Measurements from ENCODE around the gene TSPYL2.

TSPYL2 gene

DNA sequence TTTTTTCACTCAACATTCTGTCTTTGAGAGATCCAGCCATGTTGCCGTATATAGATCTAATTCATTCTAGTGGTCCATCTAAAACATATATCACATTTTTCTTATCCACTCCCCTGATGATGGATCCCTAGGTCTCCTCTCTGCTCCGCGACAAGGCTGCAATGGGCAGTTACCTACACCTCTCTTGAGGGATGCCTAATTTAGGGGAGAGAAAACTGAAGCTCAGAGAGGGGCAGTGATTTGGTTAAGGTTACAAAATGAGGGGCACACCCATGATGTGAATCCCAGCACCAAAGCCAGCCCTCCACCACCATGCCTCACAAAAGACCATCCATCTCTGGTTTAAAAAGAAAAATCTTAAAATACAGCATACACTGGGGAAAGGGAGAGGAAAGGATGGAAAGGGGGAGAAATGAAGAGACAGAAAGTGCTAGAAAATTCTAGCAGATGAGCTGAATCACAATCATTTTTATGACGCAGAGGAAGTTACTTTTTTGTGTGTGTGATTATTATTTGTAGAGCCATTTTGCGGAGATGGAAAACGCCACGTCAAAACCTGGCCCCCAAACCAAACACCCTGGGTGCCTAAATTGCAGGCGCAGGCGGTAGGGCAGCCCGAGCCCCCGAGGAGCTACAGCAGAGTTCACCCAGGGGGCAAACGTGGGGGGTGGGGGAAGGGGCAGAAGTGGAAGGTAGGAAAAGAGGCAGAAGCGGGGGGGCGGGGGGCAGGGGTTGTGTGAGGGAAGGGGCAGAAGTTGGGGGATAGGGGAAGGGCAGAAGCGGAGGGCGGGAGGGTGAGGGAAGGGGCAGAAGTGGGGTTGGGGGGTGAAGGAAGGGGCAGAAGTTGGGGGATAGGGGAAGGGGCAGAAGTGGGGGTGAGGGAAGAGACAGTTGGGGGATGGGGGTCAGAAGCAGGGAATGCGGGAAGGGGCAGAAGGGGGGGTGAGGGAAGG lies 1.3 kb upstream of the TSPYL2 start:
- no peak for DNase-seq

- DNase-seq: peak; percentile 41
Observed at GRCh38 chrX:53082773-53083616, 828 bp downstream of the TSPYL2 start.

DNA sequence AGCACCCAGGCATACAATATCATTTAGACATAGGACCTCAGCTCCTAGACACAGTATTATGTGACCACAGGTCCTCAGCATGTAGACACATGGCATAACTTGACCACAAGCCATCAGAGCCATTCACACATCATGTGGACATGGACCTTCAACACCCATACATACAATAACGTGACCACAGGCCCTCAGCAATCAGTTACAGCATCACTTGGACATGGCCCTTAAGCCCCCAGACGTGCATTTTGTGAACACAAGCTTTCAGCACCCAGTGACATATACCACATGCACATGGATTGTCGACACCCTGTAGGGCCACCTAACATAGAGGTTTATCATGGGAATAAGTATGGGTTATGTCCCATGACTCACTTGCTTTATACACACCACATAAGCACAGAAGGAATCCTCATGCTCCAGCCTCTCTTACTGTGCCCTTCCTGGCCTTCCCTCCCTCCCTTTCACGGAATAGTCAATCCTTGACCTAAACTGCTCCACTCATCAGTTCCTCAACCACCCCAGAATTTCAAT lies 1.9 kb downstream of the TSPYL2 start:
- no peak for DNase-seq

DNA sequence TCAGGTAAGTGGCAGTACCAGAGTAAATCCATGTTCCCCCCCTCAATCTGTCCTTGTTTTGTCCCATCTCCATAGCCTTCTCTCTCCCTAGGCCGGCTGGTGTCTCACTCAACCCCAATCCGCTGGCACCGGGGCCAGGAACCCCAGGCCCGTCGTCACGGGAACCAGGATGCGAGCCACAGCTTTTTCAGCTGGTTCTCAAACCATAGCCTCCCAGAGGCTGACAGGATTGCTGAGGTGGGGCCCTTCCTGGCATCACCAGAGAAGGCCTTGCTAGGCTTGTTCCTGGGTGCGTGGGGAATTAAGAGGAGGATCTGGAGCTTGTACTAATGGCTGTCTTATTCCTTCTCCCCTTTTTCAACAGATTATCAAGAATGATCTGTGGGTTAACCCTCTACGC lies 2.7 kb downstream of the TSPYL2 start:
- DNase-seq: no peak

DNA sequence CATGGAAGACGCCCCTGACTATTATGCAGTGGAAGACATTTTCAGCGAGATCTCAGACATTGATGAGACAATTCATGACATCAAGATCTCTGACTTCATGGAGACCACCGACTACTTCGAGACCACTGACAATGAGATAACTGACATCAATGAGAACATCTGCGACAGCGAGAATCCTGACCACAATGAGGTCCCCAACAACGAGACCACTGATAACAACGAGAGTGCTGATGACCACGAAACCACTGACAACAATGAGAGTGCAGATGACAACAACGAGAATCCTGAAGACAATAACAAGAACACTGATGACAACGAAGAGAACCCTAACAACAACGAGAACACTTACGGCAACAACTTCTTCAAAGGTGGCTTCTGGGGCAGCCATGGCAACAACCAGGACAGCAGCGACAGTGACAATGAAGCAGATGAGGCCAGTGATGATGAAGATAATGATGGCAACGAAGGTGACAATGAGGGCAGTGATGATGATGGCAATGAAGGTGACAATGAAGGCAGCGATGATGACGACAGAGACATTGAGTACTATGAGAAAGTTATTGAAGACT lies 3.6 kb downstream of the TSPYL2 start:
- DNase-seq: no peak

GRCh38 chrX:53086464-53086863 lies 4.3 kb downstream of the TSPYL2 start:
- DNase-seq: no peak

DNA sequence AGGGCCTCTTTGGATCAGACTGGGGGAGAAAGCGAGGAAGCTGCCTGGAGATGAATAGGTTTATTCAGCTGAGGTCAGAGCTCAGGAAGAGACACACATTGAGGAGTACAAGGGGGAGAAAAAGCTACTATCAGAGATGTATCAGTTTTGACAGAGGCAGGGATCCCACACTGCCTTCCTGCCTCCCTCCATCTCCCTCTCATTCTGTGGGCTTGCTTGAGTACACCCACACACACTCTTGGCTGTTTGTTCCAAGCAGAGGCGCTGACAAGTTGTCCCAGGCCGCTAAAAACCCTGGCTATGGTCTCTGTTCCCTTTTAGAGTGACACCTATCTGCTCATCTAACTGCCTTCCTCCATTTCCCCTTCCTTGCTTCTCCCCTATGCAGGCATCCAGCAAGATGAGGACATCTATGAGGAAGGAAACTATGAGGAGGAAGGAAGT lies 5.2 kb downstream of the TSPYL2 start:
- DNase-seq: no peak

- DNase-seq: peak; percentile 77
Observed at GRCh38 chrX:53088136-53088974, 6.2 kb downstream of the TSPYL2 start.

- DNase-seq: peak; percentile 54
Observed at GRCh38 chrX:53089224-53089842, 7.2 kb downstream of the TSPYL2 start.

DNA sequence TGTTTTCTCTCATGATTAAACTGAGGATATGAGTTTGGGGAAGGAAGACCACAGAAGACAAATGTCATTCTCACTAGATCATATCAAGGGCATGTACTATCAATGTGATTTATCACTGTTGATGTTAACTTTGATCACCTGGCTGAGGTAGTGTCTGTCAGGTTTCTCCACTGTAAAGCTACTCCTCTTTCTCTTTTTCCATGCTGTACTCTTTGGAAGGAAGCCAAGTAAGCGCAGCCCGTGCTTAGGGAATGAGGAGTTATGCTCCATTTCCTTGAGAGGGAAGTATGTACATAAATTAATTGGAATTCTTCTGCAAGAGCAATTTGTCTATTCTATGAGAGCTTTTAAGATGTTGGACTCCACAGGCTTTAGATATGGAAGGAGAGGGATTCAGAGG lies 7.8 kb downstream of the TSPYL2 start:
- no peak for DNase-seq

DNA sequence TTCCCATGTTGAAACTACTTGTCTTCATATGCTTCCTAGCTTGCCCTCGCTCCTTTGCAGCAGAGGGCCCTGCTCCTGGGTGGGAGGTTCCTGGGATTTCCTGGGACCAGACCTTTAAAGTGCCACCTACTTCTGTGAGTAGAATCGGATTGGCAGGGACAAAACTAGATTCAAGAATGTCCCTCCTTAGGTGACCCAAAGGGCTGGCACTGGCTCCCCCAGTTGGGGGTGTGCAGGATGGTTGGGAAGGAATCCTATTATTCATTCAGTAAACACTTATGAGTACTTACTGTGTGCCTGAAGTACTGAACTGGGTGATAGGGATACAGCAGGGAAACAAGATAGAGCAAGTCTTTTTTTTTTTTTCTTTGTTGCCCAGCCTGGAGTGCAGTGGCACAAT lies 9.2 kb downstream of the TSPYL2 start:
- DNase-seq: no peak

GRCh38 chrX:53093177-53093655 lies 11.0 kb downstream of the TSPYL2 start:
- DNase-seq: peak; percentile 63

DNA sequence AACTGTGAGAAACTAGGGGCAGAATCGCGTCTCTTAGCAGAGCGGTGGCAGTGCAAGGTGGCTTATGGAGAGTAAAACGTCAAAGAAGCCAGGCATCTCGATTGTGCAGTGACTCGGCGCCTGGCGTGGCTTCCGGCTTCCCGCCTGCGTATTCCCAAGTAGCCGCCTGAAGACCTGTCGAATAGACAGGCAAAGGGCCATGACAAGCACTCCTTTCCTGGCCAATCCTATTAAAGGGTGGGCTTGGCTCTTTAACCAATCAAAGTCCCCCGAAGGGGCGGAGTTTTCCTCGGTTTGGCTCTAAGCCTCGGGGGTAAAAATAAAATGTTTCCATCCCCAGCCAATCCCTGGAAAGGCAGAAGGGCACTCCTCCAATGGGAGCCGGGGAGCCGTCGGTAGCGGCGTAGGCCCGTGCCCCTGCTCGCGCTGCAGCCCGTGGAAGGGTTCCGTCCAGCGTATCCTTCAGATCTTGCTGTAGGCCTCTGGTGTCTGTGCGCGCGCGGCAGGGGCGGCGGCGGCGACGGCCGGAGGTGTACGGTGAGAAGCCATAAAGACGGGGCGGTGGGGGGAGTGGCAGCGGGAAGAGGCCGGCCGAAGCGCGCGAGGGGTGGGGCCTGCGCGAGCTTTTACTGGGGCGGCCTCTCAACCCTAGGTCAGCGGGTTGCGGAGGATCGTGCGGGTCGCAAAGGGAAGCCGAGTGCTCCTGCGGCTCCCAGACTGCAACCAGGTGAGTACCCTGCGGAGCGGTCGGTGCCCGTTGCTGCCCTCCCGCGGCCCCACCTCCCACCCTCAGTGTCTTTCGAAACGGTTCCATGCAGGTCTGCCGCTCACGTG lies 11.8 kb downstream of the TSPYL2 start, which contains the start of gene KANTR:
TSS of gene KANTR (plus strand) at position 395 of the 834 bp plus-strand sequence. CDS start 30,131 bp downstream, outside the sequence.
- DNase-seq: peak; percentile 87

- DNase-seq: no peak
Observed at GRCh38 chrX:53094582-53094905, 12.4 kb downstream of the TSPYL2 start.

DNA sequence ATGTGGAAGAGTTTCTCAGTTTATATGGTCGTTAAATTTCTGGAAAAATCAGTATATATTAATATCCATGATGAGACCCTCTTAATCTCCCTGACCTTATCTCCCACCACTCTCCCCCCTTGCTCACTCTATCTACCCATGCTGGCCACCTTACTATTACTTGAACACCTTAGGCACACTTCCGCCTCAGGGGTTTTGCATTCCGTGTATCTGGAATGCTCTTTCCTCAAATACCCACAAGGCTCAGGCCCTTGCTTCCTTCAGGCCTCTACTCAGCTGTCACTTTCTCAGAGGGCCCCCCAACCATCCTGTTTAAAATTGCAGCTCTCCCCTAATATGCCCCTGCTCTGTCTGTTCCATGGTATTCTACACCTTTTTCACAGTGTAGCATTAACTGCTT lies 13.6 kb downstream of the TSPYL2 start:
- DNase-seq: no peak

DNA sequence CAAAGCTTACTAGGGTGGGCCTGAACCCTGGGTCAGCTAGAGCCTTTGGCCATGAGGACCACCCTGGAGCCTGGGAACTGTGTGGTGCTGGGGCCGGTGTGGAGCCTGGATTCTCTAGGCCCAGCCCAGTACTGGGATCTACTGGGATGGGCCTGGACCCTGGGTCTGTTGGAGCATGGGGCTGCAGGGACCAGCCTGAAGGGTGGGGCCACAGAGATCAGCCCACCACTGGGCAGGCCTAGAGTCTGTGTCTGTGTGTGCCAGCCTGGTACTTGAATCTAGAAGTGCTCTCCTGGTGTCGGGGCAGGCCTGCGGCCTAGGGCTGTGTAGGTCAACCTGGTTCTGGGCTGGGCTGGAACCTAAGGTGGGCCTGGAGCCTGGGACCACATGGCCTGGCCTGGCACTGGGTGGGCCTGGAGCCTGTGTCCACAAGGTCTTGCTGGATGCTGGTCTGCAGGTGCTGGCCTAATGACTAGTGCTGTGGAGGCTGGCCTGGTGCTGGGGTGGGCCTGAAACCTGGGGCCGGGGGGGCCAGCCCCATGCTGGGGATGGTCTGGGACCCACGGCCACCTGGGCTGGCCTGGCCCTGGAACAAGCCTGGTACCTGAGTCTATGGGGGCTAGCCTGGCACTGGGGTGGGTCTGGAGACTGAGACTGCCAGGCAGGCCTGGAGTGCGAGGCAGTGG lies 32.8 kb downstream of the TSPYL2 start:
- DNase-seq: no peak

DNA sequence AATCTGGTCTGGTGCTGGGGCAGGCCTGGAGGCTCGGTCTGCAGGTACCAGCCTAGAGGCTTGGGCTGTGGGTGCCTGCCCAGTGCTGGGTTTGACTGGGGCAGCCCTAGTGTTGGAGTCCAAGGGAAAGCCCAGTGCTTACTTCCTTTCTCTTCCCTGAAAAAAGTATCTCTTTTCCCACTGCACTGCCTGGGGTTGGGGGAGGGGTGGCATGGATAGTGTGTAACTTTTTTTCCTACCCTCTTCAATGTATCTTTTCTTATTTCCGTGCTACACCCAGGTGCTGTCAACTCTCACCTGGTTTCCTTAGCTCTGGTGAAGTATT lies 33.3 kb downstream of the TSPYL2 start:
- DNase-seq: no peak

- DNase-seq: no peak
Observed at GRCh38 chrX:53116101-53116500, 33.9 kb downstream of the TSPYL2 start.

- DNase-seq: no peak
Observed at GRCh38 chrX:53122013-53122412, 39.8 kb downstream of the TSPYL2 start.

DNA sequence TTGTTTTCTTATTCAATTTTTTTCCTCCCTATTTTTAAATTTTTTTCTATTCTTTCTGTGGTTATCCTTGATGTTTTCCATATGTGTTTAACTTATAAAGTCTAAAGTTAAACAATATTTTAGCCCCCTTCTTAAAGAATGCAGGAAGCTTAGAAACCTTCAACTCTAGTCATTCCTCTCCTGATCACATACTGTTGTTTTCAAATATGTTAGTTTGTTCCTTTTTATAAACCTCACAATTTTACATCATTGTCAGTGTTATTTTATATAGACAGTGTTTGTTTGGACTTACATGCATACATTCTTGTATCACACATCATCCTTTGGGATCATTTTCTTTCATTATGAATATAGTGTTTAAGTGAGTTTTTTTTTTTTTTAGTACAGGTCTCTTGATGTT lies 43.3 kb downstream of the TSPYL2 start:
- no peak for DNase-seq
